ENCODE measurements around the gene PIEZO1.
A peak's percentile ranks its signal among the peaks of the same experiment; 100 is the strongest.

The PIEZO1 gene

GRCh38 chr16:88705801-88706228, 79.2 kb downstream of the PIEZO1 start:
- no peak for DNase-seq (ENCODE audit: low spot score)

- DNase-seq (ENCODE audit: low spot score), result peak; percentile 38
Measured at GRCh38 chr16:88705076-88705684, 79.8 kb downstream of the PIEZO1 start.

DNA sequence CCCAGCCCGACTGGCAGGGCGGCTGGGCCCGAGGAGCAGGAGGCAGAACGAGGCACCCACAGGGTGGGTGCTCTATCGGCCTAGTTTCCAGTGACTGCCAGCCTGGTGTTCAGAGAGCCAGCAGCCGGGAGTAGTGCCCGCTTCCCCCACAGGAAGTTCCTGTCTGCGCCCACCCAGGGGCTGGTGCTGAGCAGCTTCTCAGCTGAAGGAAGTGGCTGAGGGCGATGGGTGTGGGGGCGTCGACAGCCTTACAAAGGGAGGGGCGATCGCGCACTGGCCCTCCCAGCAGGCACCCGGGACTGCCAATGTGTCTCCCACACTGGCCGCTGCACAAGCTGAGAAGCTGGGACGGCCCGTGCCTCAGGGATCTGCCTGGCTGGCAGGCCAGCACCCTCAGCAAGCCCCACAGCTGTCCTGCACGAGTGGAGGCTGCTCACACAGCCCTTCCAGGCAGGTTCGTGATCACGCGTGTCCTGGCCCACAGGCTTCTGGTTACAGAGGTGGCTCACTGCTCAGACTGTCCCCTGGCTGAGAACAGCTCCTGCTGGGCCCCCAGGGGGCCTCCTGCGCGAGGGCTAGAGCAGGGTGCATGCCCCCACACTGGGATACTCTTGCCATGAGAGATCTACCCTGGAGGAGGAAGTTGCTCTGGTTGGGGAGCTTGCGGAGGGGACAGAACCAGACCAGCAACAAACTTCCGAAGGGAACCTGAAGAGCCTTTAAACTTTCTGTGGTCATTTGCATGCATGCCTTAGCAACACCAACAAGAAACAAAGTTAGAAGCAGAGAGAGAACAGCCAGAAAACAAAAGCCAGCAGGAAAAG, 81.3 kb downstream of the PIEZO1 start:
- no peak for DNase-seq (ENCODE audit: low spot score)

DNA sequence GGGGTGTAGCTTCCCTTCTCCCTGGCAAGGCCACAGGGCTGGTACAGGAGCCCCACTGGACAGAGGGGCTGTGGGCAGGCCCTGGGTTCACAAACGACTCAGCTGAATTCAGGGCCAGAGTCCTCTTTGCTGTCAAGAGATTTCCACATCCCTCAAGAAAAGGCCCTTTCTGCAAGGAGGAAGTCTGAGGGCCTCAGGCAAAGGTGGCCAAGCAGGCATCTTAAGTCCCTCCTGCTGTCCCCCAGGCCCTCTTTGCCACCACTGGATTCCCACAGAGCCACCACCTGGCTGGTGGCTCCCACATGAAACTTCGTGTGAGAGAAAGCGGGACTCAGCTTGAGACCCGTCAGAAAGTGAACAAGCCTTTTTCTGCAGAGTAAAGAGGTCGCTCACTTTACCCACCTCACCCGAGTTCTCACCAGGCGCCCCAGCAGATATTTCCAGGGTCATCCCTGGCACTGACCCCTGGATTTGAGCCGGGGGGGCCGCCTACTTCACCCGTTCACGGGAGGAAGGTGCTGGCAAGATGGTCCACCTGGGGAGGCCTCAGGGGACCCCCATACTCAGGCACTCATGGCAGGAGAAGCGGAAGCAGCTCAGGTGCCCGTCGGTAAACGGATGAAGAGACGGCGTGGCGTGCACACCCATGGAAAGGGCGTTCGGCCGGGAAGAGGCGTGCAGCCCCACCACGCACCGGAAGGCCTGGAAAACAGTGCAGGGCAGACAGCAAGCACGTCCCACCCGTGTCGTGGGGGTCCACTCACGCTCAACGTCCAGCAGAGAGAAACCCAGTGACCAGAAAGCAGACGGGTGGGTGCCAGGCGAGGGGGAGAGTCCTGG, 82.4 kb downstream of the PIEZO1 start:
- no peak for DNase-seq (ENCODE audit: low spot score)

DNA sequence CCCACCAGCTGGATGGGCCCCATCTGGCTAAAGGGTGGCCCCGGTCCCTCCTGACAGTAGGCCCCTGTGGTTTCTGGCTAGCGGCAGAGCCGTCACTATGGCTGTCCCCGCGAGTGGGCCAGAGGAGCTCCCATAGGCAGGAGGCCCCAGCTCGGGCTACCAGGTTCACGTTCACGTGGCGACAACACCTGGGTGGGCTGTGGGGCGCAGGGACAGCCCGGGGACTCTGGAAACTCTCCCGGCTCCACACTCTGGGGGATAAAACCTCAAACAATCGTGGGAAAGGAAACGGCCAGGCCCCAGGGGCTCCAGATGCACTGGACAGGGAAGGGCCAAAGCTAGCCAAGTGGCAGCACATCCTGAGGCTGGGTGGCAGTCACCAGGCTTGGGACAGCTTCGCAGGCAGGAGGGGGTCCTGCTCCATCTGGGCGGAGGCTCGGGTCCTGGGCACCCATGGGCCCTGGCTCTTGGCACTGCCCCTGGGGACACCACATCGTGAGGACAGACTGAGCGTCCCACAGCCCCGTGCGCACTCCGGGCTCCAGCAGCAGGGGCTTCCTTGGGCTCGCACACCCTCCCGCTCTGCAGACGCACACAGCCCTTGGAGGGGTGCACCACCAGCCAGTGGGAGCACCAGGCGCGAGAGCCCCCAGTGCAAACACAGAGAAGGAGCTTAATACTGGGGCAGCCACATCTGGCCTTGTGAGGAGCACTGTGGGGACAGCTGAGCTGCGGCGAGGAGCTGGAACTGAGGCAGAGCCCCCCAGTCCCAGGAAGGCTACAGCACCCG, 83.2 kb downstream of the PIEZO1 start:
- DNase-seq (ENCODE audit: low spot score), result no peak

GRCh38 chr16:88700636-88701482, 84.2 kb downstream of the PIEZO1 start:
- peak; percentile 52 for DNase-seq (ENCODE audit: low spot score)

- no peak for DNase-seq (ENCODE audit: low spot score)
Measured at GRCh38 chr16:88700322-88700635, 84.7 kb downstream of the PIEZO1 start.

DNA sequence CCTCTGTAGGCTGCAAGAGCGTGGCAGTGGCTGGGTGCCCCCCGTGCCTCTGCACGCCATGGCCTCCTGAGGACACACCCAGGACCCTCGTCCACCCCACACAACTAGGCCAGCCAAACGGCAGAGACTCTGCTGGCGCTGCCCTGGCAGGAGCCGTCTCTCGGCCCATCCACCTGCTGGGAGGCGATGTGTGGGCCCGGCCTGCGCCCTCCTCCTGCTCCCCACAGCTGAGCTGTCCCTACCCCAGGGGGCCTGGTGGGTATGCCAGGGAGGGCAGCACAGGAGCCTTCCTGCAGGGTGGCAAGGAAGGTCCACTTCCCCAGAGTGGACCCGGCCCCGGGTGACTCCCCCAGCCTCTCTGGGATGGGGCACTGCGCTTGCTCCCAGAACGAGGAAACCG, 85.8 kb downstream of the PIEZO1 start:
- DNase-seq (ENCODE audit: low spot score), result no peak

DNA sequence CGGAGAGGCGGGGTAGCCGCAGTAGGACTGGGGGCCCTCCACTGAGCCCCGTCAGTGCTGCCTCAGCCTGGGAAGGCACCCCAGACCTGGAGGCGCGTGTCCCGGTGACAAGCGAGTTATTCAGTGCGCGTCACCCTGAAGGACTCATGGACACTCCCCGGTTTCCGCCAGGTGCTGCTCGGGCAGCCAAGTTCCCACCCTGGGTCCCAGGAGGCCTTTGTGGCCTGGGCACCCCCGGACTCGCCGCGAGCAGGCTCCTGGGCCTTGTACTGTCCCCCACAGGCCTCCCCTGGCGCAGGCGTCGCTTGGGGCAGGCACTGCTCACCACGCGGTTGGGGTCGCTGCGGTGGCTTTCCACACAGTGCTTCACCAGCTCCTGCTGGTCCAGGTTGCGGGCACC, 86.4 kb downstream of the PIEZO1 start:
- no peak for DNase-seq (ENCODE audit: low spot score)

DNA sequence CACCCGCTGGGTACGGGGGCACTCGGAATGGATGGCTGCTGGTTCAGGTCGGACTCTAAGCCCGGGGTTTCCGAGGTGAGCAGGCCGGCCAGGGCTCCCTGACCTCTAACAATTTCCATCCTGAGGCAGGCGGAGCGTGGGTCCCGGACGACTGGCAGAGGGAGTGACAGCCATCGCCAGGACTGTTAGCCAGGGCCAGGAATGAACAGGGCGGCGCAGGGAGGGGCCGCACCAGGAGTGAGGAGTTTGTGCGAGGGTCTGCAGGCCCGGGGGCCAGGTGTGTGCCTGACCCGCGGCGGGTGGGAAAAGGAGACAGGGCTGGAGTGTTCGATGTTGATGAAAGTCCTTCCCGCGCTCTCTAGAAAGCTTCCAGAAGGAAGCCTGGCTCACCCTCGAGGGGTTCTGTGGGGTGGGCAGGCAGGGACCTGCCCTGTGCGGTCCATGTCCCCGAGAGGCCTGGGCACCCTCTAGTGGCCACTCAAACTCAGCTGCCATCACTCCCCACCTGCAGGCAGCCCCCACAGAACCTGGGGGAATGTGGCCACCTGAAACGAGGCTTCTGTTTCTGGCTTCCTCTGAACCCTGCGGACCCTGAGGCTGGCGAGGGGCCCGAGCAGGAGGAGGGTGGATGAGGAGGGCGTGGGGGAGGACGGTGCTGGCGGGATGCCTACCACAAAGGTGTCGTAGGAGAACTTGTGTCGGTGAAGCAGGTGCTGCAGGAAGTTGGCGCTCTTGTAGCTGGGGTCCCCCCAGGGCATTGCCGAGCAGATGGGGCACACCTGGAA, 87.0 kb downstream of the PIEZO1 start:
- no peak for DNase-seq (ENCODE audit: low spot score)

- no peak for DNase-seq (ENCODE audit: low spot score)
Measured at GRCh38 chr16:88697116-88697830, 87.7 kb downstream of the PIEZO1 start.

DNA sequence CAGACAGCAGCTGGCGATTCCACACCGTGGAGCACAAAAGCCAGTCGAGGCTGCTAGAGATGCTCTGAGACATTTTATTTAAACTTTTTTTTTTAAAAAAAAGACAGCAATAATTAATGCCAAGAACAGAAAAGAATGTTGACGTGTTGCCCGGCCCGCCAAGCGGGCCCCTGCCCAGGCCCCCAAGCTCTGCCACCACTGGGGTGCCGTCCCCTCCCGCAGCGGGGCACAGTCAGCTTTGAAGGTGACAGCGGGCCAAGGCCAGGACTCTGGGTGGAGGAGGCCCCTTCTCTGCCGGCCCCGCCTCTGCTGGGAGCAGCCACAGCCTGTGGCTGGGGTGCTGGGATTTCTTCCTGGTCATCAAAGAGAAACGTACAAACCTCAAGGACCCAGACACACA, 88.6 kb downstream of the PIEZO1 start:
- no peak for DNase-seq (ENCODE audit: low spot score)

DNA sequence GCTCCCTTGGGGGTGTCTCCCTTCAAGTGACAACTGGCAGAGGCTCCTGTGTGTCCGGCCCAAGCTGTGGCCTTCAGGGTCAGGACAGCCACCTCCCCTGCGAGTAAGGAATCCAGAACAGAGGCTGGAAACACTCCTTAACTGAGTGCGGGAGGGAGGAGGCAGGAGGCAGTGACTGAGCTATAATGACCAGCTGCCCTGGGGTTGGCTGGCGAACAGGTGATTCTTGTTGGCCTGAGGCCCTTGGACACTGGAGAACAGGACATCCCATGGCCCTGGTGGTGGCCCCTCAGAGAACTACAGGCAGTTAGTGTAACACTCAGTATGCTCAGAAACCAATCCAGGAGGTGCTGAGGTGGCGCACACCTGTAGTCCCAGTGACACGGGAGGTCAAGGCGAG, 89.3 kb downstream of the PIEZO1 start:
- no peak for DNase-seq (ENCODE audit: low spot score)

DNA sequence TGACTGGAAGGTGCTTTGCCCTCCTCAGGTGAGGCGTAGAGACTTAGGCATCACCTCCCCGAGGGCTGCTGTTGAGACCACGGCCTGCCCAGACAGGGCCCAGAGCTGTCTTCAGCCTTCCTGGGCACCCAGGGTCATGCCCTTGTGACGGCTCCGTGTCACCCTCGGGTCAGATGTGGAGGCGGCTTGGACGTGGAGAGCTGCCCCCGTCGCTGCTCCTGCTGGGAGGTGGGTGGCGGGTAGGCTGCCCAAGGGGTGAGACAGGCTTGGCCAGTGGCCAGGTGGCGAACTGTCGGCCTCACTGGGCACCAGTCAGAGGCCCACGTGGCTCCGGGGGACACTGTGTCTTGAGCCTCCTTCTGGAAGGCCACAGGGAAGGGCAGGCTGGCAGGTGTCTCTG, 89.8 kb downstream of the PIEZO1 start:
- no peak for DNase-seq (ENCODE audit: low spot score)

GRCh38 chr16:88694221-88695087, 90.6 kb downstream of the PIEZO1 start:
- no peak for DNase-seq (ENCODE audit: low spot score)

DNA sequence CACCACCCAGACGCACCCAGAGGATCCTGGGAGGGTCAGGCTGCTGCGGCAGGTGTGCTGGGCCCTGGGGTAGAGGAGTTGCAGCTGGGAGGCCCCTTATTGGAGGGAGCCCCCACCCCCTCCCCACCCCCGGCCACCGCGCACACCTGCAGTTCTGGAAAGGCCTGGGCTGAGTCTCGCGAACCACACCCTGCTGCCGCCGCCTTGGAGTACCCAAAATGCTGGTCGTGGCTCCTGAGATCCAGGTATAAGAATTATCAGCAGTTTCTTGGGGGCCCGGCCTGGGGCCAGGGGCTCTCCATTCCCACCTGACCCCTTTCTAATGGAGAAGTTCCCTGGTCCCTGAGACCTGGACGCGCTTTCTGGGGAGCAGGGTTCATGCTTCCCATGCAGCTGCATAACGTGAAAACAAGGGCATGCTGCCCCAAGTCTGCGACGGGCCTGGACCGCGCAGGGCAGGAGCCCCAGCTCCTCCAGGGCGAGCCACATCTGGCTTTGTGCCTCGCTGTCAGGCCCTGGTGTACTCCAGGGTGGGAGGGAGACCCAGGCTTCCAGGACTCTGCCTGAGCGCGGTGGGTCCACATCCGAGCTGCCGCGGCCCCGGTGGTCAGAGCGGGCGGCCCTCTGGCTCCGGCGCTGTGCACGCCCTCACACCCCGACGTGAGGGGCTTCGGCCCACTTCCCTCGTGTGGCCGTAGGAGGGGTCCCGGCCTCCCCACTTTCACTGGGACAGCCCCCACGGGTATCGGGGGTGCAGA, 91.4 kb downstream of the PIEZO1 start:
- no peak for DNase-seq (ENCODE audit: low spot score)

- no peak for DNase-seq (ENCODE audit: low spot score)
Measured at GRCh38 chr16:88692861-88693260, 92.2 kb downstream of the PIEZO1 start.

Measured in AG08395 (cell line).